OCI-LY3 (cell line): Measurements from ENCODE around the gene SLC4A8.

Source experiments
- H2AFZ ChIP-seq: fragments of 200-600, 300-600 bp; shearing (Covaris generic); 2 replicates; pipeline ENCODE4 v1.6.0; 2014; ENCODE audit warnings: antibody characterized with exemption, low read depth, low read length
- H3K27ac ChIP-seq: fragments of 200-600, 300-600 bp; sonication (generic); 2 replicates; pipeline ENCODE4 v1.5.1; 2014; ENCODE audit warnings: mild to moderate bottlenecking, low read length, moderate library complexity, mixed read lengths
- H3K27me3 ChIP-seq: fragments of 200-600, 300-600 bp; sonication (generic); 2 replicates; pipeline ENCODE4 v1.6.1; 2014; ENCODE audit warnings: low read depth, low read length, mixed read lengths
- H3K36me3 ChIP-seq: fragments of 200-600, 300-600 bp; sonication (generic); replicated peaks from 2 replicates; pipeline ENCODE3; 2014; ENCODE audit warnings: low read depth, low read length, mixed read lengths
- H3K4me1 ChIP-seq: fragments of 300-600, 200-600 bp; sonication (generic); 2 replicates; pipeline ENCODE4 v1.6.1; 2014; ENCODE audit warnings: low read length, mixed read lengths
- H3K4me2 ChIP-seq: fragments of 200-600, 300-600 bp; sonication (generic); 2 replicates; pipeline ENCODE4 v1.6.1; 2014; ENCODE audit warnings: low read length, mixed read lengths
- H3K4me3 ChIP-seq: fragments of 300-600, 200-600 bp; sonication (generic); 2 replicates; pipeline ENCODE4 v1.5.1; 2014; ENCODE audit warnings: antibody characterized with exemption, mild to moderate bottlenecking, low read length, moderate library complexity
- H3K79me2 ChIP-seq: fragments of 300-600, 200-600 bp; shearing (Covaris generic); 2 replicates; pipeline ENCODE4 v1.6.1; 2014; ENCODE audit warnings: mild to moderate bottlenecking, low read length, mixed read lengths
- H3K9ac ChIP-seq: fragments of 300-600, 200-600 bp; shearing (Covaris generic); 2 replicates; pipeline ENCODE4 v1.6.0; 2014; ENCODE audit warnings: mild to moderate bottlenecking, low read length, moderate library complexity
- H3K9me3 ChIP-seq: fragments of 200-600, 300-600 bp; shearing (Covaris generic); 2 replicates; pipeline ENCODE4 v1.6.1; 2014; ENCODE audit warnings: low read length, mixed read lengths; ENCODE audit not compliant: insufficient read depth
- H4K20me1 ChIP-seq: fragments of 200-600, 300-600 bp; sonication (generic); 2 replicates; pipeline ENCODE4 v1.6.1; 2016; ENCODE audit warnings: low read length, mixed read lengths; ENCODE audit not compliant: insufficient read depth
- CTCF ChIP-seq: fragments of 200-600, 300-600 bp; sonication (generic); IDR thresholded peaks from 2 replicates; pipeline ENCODE4 v1.5.1; 2014; ENCODE audit warnings: antibody characterized with exemption, low read length, low read depth
- EZH2phosphoT487 ChIP-seq: fragments of 200-600 bp; shearing (Covaris generic); IDR thresholded peaks from 2 replicates; pipeline ENCODE4 v1.6.1; 2018; ENCODE audit warnings: antibody characterized with exemption, mixed run types, low read depth

The SLC4A8 gene

GRCh38 chr12:51527966-51528365, 103.3 kb downstream of the SLC4A8 start:
- H3K27me3 ChIP-seq: no peaks in the 10 kb centered on the region
- no peak overlapping the region for H3K4me2 ChIP-seq
- no peak overlapping the region for H3K27ac ChIP-seq
- H3K4me1 ChIP-seq: peaks cover 10% of the 10 kb centered on the region
- no peaks in the 10 kb centered on the region for H3K79me2 ChIP-seq
- H2AFZ ChIP-seq: no peak overlapping the region
- H3K9ac ChIP-seq: no peak overlapping the region
- H3K4me3 ChIP-seq: no peak overlapping the region
- no peaks in the 10 kb centered on the region for H3K9me3 ChIP-seq
- TF ChIP-seq CTCF: no peak
- TF ChIP-seq EZH2phosphoT487: no peak
- no peaks in the 10 kb centered on the region for H3K36me3 ChIP-seq
- H4K20me1 ChIP-seq: no peaks in the 10 kb centered on the region

GRCh38 chr12:51528852-51529650, 104.4 kb downstream of the SLC4A8 start:
- no peaks in the 10 kb centered on the region for H3K9me3 ChIP-seq
- no peaks in the 10 kb centered on the region for H3K79me2 ChIP-seq
- H3K27ac ChIP-seq: no peak overlapping the region
- no peak overlapping the region for H3K9ac ChIP-seq
- TF ChIP-seq EZH2phosphoT487 (no peak), CTCF (no peak)
- H3K27me3 ChIP-seq: peaks cover 5% of the 10 kb centered on the region; the same call in 1 of the 2 replicates
- no peak overlapping the region for H3K4me3 ChIP-seq
- H2AFZ ChIP-seq: no peak overlapping the region
- no peaks in the 10 kb centered on the region for H3K36me3 ChIP-seq
- no peaks in the 10 kb centered on the region for H4K20me1 ChIP-seq
- H3K4me2 ChIP-seq: no peak overlapping the region
- peaks cover 10% of the 10 kb centered on the region for H3K4me1 ChIP-seq

- H3K9me3 ChIP-seq: no peaks in the 10 kb centered on the region
- peaks cover 8% of the 10 kb centered on the region; the same call in 1 of the 2 replicates for H3K27me3 ChIP-seq
- H4K20me1 ChIP-seq: no peaks in the 10 kb centered on the region
- no peaks in the 10 kb centered on the region for H3K79me2 ChIP-seq
- no peak overlapping the region for H3K4me3 ChIP-seq
- H3K36me3 ChIP-seq: no peaks in the 10 kb centered on the region
- H3K9ac ChIP-seq: no peak overlapping the region
- no peak overlapping the region for H2AFZ ChIP-seq
- TF ChIP-seq EZH2phosphoT487 (no peak), CTCF (no peak)
- H3K4me1 ChIP-seq: peaks cover 10% of the 10 kb centered on the region
- no peak overlapping the region for H3K4me2 ChIP-seq
- no peak overlapping the region for H3K27ac ChIP-seq
Measured at GRCh38 chr12:51529651-51529970, 105.0 kb downstream of the SLC4A8 start.

GRCh38 chr12:51530208-51530607, 105.6 kb downstream of the SLC4A8 start:
- H4K20me1 ChIP-seq: no peaks in the 10 kb centered on the region
- H3K9me3 ChIP-seq: no peaks in the 10 kb centered on the region
- TF ChIP-seq CTCF (no peak), EZH2phosphoT487 (no peak)

More at GRCh38 chr12:51530208-51530607, 105.6 kb downstream of the SLC4A8 start:
- H3K9ac ChIP-seq: no peak overlapping the region
- no peak overlapping the region for H3K4me2 ChIP-seq
- H3K4me3 ChIP-seq: no peak overlapping the region
- H3K79me2 ChIP-seq: no peaks in the 10 kb centered on the region
- peaks cover 10% of the 10 kb centered on the region for H3K4me1 ChIP-seq
- H3K36me3 ChIP-seq: no peaks in the 10 kb centered on the region
- H3K27me3 ChIP-seq: peaks cover 10% of the 10 kb centered on the region; the same call in 1 of the 2 replicates
- no peak overlapping the region for H2AFZ ChIP-seq
- H3K27ac ChIP-seq: no peak overlapping the region
